GM12878 (cell line): ENCODE data around the gene KCNQ1. TPM values are rescaled to one million over a fixed set of nuclear protein-coding genes. Genes with fewer than 3 reads are reported as not detected.

Source experiments
- ATAC-seq: fragments of 200-7000 bp; cut with Tn5 transposase; 3 replicates; pipeline ENCODE4 v1.9.1; 2020; ENCODE audit warnings: mild to moderate bottlenecking, moderate library complexity
- BruUV-seq: library from RNA; stranded (reverse); fragments of 400-500 nt; replicated peaks from 2 replicates; lab custom pipeline; 2021; lab: Mats Ljungman, UMichigan
- CTCF ChIA-PET: fragments of 300-600 bp; sonication (Branson Sonifier 250); formaldehyde crosslinking; extraction: SDS; loops from one replicate; lab custom pipeline; 2021; ENCODE audit warnings: inconsistent platforms; lab: Yijun Ruan, JAX
- POLR2A ChIA-PET: fragments of 350-600 bp; formaldehyde crosslinking; extraction: SDS; loops from one replicate; lab custom pipeline; 2021; ENCODE audit warnings: inconsistent platforms; lab: Charles Lee
- RAD21 ChIA-PET: fragments of 300-600 bp; sonication (Branson Sonifier 250); formaldehyde crosslinking; loops from one replicate; lab custom pipeline; 2023; ENCODE audit warnings: antibody characterized with exemption; ENCODE audit not compliant: unreplicated experiment; lab: Charles Lee
- SMC1A ChIA-PET: fragments of 300-600 bp; sonication (Branson Sonifier 250); formaldehyde crosslinking; loops from one replicate; lab custom pipeline; 2023; ENCODE audit not compliant: unreplicated experiment, uncharacterized antibody; lab: Charles Lee
- DNase-seq: peaks from one replicate; pipeline ENCODE4 v3.0.0-alpha.2; 2011; ENCODE audit warnings: low read depth, low spot score
- FAIRE-seq: peaks from 3 replicates; lab custom pipeline; 2011; peaks lifted over from hg19 to GRCh38; lab: Jason Lieb, UNC
- H2AFZ ChIP-seq: 2 replicates; pipeline ENCODE4 v1.6.0; 2011; ENCODE audit warnings: low read depth, low read length, control low read depth; ENCODE audit not compliant: control insufficient read depth
- H3K27ac ChIP-seq: 2 replicates; pipeline ENCODE4 v1.5.1; 2011; ENCODE audit warnings: control low read depth; ENCODE audit not compliant: control insufficient read depth, insufficient read depth
- H3K27me3 ChIP-seq, 2 experiments: replicated peaks in 1 of 2; 2 replicates each; pipeline versions ENCODE4 v1.6.0 to v1.6.1; 2011; ENCODE audit warnings: low read length in 1 of 2; ENCODE audit not compliant: control insufficient read depth in 2 of 2, insufficient read depth in 2 of 2
- H3K36me3 ChIP-seq, 2 experiments: 2 replicates each; pipeline ENCODE4 v1.5.1; 2011; ENCODE audit warnings: low read length in 1 of 2; ENCODE audit not compliant: control insufficient read depth in 2 of 2, insufficient read depth in 2 of 2
- H3K4me1 ChIP-seq: 2 replicates; pipeline ENCODE4 v1.6.1; 2011; ENCODE audit warnings: mild to moderate bottlenecking, low read length, moderate library complexity, mixed read lengths; ENCODE audit not compliant: control insufficient read depth, insufficient read depth
- H3K4me2 ChIP-seq: 2 replicates; pipeline ENCODE4 v1.6.0; 2011; ENCODE audit warnings: control low read depth; ENCODE audit not compliant: control insufficient read depth, insufficient read depth
- H3K4me3 ChIP-seq: fragments of 200-600 bp; sonication (generic); 2 replicates; pipeline ENCODE4 v1.5.1; 2016
- H3K79me2 ChIP-seq: 2 replicates; pipeline ENCODE4 v1.6.0; 2011; ENCODE audit warnings: low read length; ENCODE audit not compliant: control insufficient read depth, insufficient read depth
- H3K9ac ChIP-seq: 2 replicates; pipeline ENCODE4 v1.8.0; 2011; ENCODE audit warnings: low read length, control low read depth, mixed read lengths; ENCODE audit not compliant: control insufficient read depth, insufficient read depth
- H3K9me3 ChIP-seq: replicated peaks from 3 replicates; pipeline ENCODE4 v1.5.1; 2011; ENCODE audit warnings: mild to moderate bottlenecking, low read length; ENCODE audit not compliant: control insufficient read depth, insufficient read depth
- H4K20me1 ChIP-seq: 2 replicates; pipeline ENCODE4 v1.6.0; 2011; ENCODE audit not compliant: control insufficient read depth, insufficient read depth
- CBFB ChIP-seq: IDR thresholded peaks from 2 replicates; pipeline ENCODE4 v1.6.1; 2016; ENCODE audit warnings: antibody characterized with exemption, low read depth
- CREB1 ChIP-seq: IDR thresholded peaks from 2 replicates; pipeline ENCODE4 v1.6.1; 2012; ENCODE audit warnings: low read depth, mild to moderate bottlenecking, inconsistent platforms
- JUND ChIP-seq: IDR thresholded peaks from 2 replicates; pipeline ENCODE4 v1.6.1; 2012; ENCODE audit warnings: low read depth, mild to moderate bottlenecking, low read length, improper control_type of control experiment, moderate library complexity
- KAT2A ChIP-seq: conservative IDR thresholded peaks from 2 replicates; pipeline ENCODE4 v1.6.1; 2011; ENCODE audit warnings: low read depth, low read length; ENCODE audit not compliant: control insufficient read depth
- LARP7 ChIP-seq: fragments of 450-650 bp; IDR thresholded peaks from 2 replicates; pipeline ENCODE4 v1.6.1; 2017; ENCODE audit warnings: mild to moderate bottlenecking
- MEF2B ChIP-seq: fragments of 450-650 bp; IDR thresholded peaks from 2 replicates; pipeline ENCODE4 v1.6.1; 2018; ENCODE audit warnings: mild to moderate bottlenecking, moderate library complexity; ENCODE audit not compliant: partially characterized antibody, poor library complexity, severe bottlenecking
- MTA3 ChIP-seq: IDR thresholded peaks from 2 replicates; pipeline ENCODE4 v1.6.1; 2012; ENCODE audit warnings: low read length, inconsistent platforms, borderline replicate concordance
- NFIC ChIP-seq: IDR thresholded peaks from 2 replicates; pipeline ENCODE4 v1.6.1; 2012; ENCODE audit warnings: low read depth, mild to moderate bottlenecking, inconsistent platforms, low read length, moderate library complexity
- NR2C2 ChIP-seq: IDR thresholded peaks from 2 replicates; pipeline ENCODE4 v1.6.1; 2011; ENCODE audit warnings: borderline replicate concordance, low read depth; ENCODE audit not compliant: control insufficient read depth, insufficient read length
- NR2F1 ChIP-seq: fragments of 450-650 bp; conservative IDR thresholded peaks from 2 replicates; pipeline ENCODE4 v1.6.1; 2017; ENCODE audit warnings: mild to moderate bottlenecking
- PAX5 ChIP-seq: IDR thresholded peaks from 2 replicates; pipeline ENCODE4 v1.6.1; 2011; ENCODE audit warnings: low read depth, low read length, borderline replicate concordance
- PAX8 ChIP-seq: fragments of 450-650 bp; IDR thresholded peaks from 2 replicates; pipeline ENCODE4 v1.6.1; 2017; ENCODE audit warnings: mild to moderate bottlenecking, moderate library complexity
- RBBP5 ChIP-seq: fragments of 200-600 bp; sonication (generic); conservative IDR thresholded peaks from 2 replicates; pipeline ENCODE4 v1.6.1; 2016
- RELA ChIP-seq: fragments of 450-650 bp; IDR thresholded peaks from 2 replicates; pipeline ENCODE4 v1.8.0; 2014; ENCODE audit warnings: borderline replicate concordance; ENCODE audit not compliant: partially characterized antibody
- SIX5 ChIP-seq: IDR thresholded peaks from 2 replicates; pipeline ENCODE4 v1.6.1; 2011; ENCODE audit warnings: mild to moderate bottlenecking, low read depth, low read length, moderate library complexity; ENCODE audit not compliant: severe bottlenecking
- TARDBP ChIP-seq: IDR thresholded peaks from 2 replicates; pipeline ENCODE4 v1.6.1; 2016; ENCODE audit warnings: borderline replicate concordance
- ZNF207 ChIP-seq: fragments of 450-650 bp; IDR thresholded peaks from 2 replicates; pipeline ENCODE4 v1.6.1; 2014; ENCODE audit warnings: antibody characterized with exemption, mild to moderate bottlenecking, borderline replicate concordance
- WGBS: methylation state at CpG from one replicate; pipeline ENCODE4 v1.1.6; 2016; ENCODE audit warnings: low lambda C conversion rate; ENCODE audit not compliant: insufficient replicate concordance, insufficient coverage; ENCODE audit errors: missing lambda C conversion rate; 5-methylcytosine and 5-hydroxymethylcytosine counted together
- in situ Hi-C: fragments of 300-500 bp; cut with MboI; formaldehyde crosslinking; loops from 9 replicates; pipeline ENCODE4 v1.14.3; 2018; ENCODE audit warnings: mixed read lengths
- intact Hi-C: fragments of 100-400 bp; cut with micrococcal nuclease; formaldehyde crosslinking; loops from one replicate; pipeline ENCODE4 v1.14.2; 2022; ENCODE audit not compliant: unreplicated experiment
- polyA plus RNA-seq, 11 experiments: library from polyadenylated mRNA; depleted of rRNA in 4 of 11; unstranded in 6 of 11; stranded (reverse) in 5 of 11; fragments of >200 nt; fragmentation: Nextera tagmentation in 4 of 11; fragmentation: Illumina TruSeq in 1 of 11; extraction: Ambion mirVana in 4 of 11; extraction: Trizol in 1 of 11; gene quantifications; 1 replicate in 1 of 11; 2 replicates in 10 of 11; pipeline versions ENCODE4 v1.2.1 to v1.2.3, GENCODE V29; 2011 to 2016; ENCODE audit warnings: inconsistent platforms in 2 of 11, missing spikeins in 2 of 11, low read depth in 1 of 11
- total RNA-seq, 4 experiments: library from RNA; depleted of rRNA in 3 of 4; stranded (reverse); fragments of >200 nt in 3 of 4; fragmentation: Illumina TruSeq in 1 of 4; extraction: Trizol in 1 of 4; gene quantifications; 2 replicates each; pipeline versions ENCODE4 v1.2.1 to v1.2.3, GENCODE V29; 2013 to 2021
- TF ChIP-seq, protein P1 (sequence below): fragments of 450-650 bp; IDR thresholded peaks from 2 replicates; pipeline ENCODE4 v1.6.1; 2017; ENCODE audit warnings: borderline replicate concordance
- TF ChIP-seq, protein P2 (sequence below): IDR thresholded peaks from 2 replicates; pipeline ENCODE4 v1.6.1; 2012; ENCODE audit warnings: low read depth, low read length, improper control_type of control experiment
- TF ChIP-seq, protein P3 (sequence below): IDR thresholded peaks from 2 replicates; pipeline ENCODE4 v1.6.1; 2012; ENCODE audit warnings: improper control_type of control experiment, low read depth, low read length; ENCODE audit not compliant: insufficient replicate concordance

KCNQ1 gene
- total and polyA plus RNA-seq, 10 of the 15 experiments (the other 5 are each of a cell fraction or from before 2014, with no cell fraction given): 0.03 to 0.15 (median 0.12) TPM; not detected in 7

DNA sequence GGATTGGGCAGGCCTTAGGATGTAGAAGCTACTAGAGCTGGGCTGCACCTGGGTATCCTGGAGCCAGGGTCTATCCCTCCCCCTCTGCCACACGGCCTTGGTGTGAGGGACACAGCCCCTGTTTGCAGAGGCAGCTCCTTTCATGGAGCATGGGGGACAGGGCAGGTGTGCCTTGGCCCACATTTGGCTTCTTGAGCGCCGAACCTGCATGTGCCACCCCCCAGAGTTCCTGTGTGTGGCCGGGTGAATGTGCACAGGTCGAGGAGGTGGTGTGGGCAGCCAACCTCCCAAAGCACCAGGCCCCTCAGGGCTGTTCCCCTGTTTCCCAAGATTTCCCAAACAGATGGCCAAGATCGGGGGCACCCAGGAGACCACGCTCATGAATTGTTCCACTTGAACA is 262.9 kb downstream of the KCNQ1 start:
- H3K4me3 ChIP-seq: no peak overlapping the region
- H3K4me2 ChIP-seq: no peak overlapping the region
- DNase-seq (no peak), ATAC-seq (no peak)
- in situ Hi-C loops: no loop called here
- POLR2A ChIA-PET: no interaction called here
- no peaks in the 10 kb centered on the region for H3K79me2 ChIP-seq
- no TSS peak for BruUV-seq
- no peaks in the 10 kb centered on the region; the same call in 2 of the 3 replicates for H3K9me3 ChIP-seq
- no peak overlapping the region for H2AFZ ChIP-seq
- CTCF ChIA-PET: interaction anchor here (0.6 kb wide), 1 partner anchor 284 kb away, joined by 3 read pairs; no protein-coding TSS in a partner anchor
- TF ChIP-seq PAX8: no peak
- TF ChIP-seq CBFB: no peak
- no peak for TF ChIP-seq TARDBP
- TF ChIP-seq, protein P1, sequence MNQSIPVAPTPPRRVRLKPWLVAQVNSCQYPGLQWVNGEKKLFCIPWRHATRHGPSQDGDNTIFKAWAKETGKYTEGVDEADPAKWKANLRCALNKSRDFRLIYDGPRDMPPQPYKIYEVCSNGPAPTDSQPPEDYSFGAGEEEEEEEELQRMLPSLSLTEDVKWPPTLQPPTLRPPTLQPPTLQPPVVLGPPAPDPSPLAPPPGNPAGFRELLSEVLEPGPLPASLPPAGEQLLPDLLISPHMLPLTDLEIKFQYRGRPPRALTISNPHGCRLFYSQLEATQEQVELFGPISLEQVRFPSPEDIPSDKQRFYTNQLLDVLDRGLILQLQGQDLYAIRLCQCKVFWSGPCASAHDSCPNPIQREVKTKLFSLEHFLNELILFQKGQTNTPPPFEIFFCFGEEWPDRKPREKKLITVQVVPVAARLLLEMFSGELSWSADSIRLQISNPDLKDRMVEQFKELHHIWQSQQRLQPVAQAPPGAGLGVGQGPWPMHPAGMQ: no peak
- no peak for TF ChIP-seq PAX5
- TF ChIP-seq NR2F1: no peak
- TF ChIP-seq, protein P2, sequence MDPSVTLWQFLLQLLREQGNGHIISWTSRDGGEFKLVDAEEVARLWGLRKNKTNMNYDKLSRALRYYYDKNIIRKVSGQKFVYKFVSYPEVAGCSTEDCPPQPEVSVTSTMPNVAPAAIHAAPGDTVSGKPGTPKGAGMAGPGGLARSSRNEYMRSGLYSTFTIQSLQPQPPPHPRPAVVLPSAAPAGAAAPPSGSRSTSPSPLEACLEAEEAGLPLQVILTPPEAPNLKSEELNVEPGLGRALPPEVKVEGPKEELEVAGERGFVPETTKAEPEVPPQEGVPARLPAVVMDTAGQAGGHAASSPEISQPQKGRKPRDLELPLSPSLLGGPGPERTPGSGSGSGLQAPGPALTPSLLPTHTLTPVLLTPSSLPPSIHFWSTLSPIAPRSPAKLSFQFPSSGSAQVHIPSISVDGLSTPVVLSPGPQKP: no peak
- TF ChIP-seq ZNF207: no peak
- TF ChIP-seq NFIC: no peak
- TF ChIP-seq JUND: no peak
- TF ChIP-seq CREB1: no peak
- TF ChIP-seq SIX5: no peak
- TF ChIP-seq MTA3: no peak
- TF ChIP-seq RELA: no peak
- TF ChIP-seq, protein P3, sequence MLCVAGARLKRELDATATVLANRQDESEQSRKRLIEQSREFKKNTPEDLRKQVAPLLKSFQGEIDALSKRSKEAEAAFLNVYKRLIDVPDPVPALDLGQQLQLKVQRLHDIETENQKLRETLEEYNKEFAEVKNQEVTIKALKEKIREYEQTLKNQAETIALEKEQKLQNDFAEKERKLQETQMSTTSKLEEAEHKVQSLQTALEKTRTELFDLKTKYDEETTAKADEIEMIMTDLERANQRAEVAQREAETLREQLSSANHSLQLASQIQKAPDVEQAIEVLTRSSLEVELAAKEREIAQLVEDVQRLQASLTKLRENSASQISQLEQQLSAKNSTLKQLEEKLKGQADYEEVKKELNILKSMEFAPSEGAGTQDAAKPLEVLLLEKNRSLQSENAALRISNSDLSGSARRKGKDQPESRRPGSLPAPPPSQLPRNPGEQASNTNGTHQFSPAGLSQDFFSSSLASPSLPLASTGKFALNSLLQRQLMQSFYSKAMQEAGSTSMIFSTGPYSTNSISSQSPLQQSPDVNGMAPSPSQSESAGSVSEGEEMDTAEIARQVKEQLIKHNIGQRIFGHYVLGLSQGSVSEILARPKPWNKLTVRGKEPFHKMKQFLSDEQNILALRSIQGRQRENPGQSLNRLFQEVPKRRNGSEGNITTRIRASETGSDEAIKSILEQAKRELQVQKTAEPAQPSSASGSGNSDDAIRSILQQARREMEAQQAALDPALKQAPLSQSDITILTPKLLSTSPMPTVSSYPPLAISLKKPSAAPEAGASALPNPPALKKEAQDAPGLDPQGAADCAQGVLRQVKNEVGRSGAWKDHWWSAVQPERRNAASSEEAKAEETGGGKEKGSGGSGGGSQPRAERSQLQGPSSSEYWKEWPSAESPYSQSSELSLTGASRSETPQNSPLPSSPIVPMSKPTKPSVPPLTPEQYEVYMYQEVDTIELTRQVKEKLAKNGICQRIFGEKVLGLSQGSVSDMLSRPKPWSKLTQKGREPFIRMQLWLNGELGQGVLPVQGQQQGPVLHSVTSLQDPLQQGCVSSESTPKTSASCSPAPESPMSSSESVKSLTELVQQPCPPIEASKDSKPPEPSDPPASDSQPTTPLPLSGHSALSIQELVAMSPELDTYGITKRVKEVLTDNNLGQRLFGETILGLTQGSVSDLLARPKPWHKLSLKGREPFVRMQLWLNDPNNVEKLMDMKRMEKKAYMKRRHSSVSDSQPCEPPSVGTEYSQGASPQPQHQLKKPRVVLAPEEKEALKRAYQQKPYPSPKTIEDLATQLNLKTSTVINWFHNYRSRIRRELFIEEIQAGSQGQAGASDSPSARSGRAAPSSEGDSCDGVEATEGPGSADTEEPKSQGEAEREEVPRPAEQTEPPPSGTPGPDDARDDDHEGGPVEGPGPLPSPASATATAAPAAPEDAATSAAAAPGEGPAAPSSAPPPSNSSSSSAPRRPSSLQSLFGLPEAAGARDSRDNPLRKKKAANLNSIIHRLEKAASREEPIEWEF: no peak
- TF ChIP-seq KAT2A: no peak
- no peak for TF ChIP-seq LARP7
- no peak for TF ChIP-seq MEF2B
- TF ChIP-seq RBBP5: no peak
- TF ChIP-seq NR2C2: no peak
- TF ChIP-seq, all 136 proteins: peak for 0
- RAD21 ChIA-PET: no interaction called here
- H3K36me3 ChIP-seq: no peaks in the 10 kb centered on the region
- H3K9ac ChIP-seq: no peak overlapping the region
- H3K27ac ChIP-seq: no peak overlapping the region
- FAIRE-seq: no peak
- SMC1A ChIA-PET: no interaction called here
- intact Hi-C loops: no loop called here
- WGBS: 20% methylated on average over 7 of the region's 7 CpGs
- no peaks in the 10 kb centered on the region for H3K27me3 ChIP-seq
- no peaks in the 10 kb centered on the region for H4K20me1 ChIP-seq
- no peaks in the 10 kb centered on the region for H3K4me1 ChIP-seq
